ENCODE measurements around the gene SLC12A8.

The SLC12A8 gene

DNA sequence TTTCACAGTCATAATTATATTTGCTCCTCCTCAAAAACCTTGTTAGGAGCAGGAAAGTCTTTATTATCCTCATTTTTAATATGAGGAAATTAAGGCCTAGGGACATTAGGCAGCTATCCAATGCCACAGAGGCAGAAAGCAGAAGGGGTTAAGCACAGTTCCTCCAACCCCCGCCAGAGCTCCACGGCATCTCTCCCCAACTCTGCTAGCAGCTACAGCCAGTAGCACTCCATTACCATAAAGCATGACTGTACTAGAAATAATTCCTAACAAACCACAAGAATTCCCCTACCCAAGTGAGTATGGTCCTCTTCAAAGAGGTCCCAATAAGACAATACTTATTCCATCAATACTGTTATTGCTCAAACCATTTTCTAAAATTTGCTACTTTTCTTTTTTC is 166.6 kb downstream of the SLC12A8 start:
- peaks cover 20% of the 10 kb centered on the region for H3K4me1 ChIP-seq (ENCODE audit: insufficient read depth, low read length)
- H3K9me3 ChIP-seq (ENCODE audit: control insufficient read depth, insufficient read depth, low read length): no peaks in the 10 kb centered on the region
- H3K9ac ChIP-seq (ENCODE audit: low read depth, low read length): no peak overlapping the region
- no peaks in the 10 kb centered on the region for H3K36me3 ChIP-seq (ENCODE audit: insufficient read depth, low read length)

DNA sequence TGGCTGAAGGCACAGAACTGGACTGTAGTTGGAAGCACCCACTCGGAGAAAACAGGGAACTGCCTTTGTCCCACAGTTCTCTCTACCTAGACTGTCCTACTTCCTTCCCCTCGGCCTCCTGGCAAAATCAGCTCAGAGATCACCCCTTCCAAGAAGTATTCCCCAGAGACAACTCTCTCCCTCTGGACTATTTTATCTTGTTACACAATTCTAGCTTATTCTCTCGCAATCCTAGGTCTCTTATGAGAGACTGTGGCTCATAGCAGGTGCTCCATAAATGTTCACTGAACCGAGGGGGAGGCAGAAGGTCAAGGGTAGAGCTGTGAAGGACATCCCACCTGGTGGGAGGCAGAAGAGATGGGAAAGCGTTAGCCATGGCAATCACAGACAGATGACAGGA is 167.4 kb downstream of the SLC12A8 start:
- Histone ChIP-seq H3K4me1 (ENCODE audit: insufficient read depth, low read length) (peaks cover 16% of the 10 kb centered on the region), H3K9me3 (ENCODE audit: control insufficient read depth, insufficient read depth, low read length) (no peaks in the 10 kb centered on the region)

DNA sequence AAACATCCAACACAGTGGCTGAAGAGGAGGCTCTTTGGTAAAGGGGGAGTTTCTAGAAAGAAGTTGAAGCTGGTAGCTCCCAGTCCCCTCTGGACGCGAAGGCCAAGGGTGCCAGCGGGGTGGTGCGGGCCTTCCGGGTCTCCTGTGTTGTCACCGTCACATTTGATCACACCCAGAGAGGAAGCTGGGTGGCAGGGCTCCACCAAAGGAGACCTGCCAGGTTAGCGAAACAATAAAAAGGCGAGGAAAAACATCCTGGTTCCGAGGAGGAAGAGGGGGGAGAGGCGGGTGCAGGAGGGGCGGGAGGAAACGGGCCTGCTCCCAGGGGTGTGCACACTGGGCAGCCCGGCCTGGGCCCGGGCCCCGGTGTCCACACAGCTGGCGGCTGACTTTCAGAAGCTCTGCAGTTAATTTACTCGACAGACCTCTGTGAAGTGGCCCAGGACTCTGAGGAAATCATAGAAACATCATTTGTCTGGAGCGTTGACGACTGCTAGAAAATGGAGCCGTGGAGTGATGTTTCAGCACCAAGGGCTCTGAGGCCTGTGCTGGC is 168.9 kb downstream of the SLC12A8 start:
- Histone ChIP-seq H3K4me1 (ENCODE audit: insufficient read depth, low read length) (peaks cover 31% of the 10 kb centered on the region), H3K9ac (ENCODE audit: low read depth, low read length) (no peak overlapping the region), H3K9me3 (ENCODE audit: control insufficient read depth, insufficient read depth, low read length) (no peaks in the 10 kb centered on the region), H3K36me3 (ENCODE audit: insufficient read depth, low read length) (no peaks in the 10 kb centered on the region)

More for the DNA sequence above, 167.4 kb downstream of the SLC12A8 start:
- no peaks in the 10 kb centered on the region for H3K36me3 ChIP-seq (ENCODE audit: insufficient read depth, low read length)
- H3K9ac ChIP-seq (ENCODE audit: low read depth, low read length): no peak overlapping the region

DNA sequence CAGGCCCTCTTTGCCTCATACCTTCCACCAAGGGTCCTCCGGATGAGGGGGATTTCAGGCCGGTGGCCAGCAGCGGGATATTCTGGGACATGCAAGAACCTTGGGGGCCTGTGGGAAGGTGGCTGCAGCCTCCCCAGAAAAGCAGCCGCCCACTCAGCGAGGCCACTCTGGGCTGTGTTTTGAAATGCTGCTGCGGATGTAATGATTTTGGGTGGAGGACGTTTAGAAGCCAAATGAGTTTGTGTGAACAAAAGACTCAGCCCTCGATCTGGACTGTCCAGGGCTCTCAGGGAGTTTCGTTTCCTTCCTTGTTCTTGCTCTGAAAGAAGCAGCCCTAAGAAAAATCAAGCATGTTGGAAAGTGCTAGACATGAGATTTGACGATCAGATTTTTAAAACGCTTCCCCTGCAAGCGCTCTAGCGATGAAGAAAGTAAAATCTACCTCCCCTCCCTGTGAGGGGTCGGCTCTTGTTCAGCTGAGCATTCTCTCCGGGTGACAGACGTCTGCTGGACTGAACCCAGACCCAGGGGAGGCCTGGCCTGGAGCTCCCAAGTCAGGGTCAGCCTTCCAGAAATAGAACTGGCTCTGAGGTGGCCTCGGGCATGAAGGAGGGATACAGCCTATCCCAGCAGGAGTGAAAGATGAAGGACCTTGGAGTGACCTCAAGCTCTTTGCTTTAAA is 169.7 kb downstream of the SLC12A8 start:
- H3K4me1 ChIP-seq (ENCODE audit: insufficient read depth, low read length): peaks cover 31% of the 10 kb centered on the region
- no peaks in the 10 kb centered on the region for H3K36me3 ChIP-seq (ENCODE audit: insufficient read depth, low read length)
- H3K9ac ChIP-seq (ENCODE audit: low read depth, low read length): no peak overlapping the region
- H3K9me3 ChIP-seq (ENCODE audit: control insufficient read depth, insufficient read depth, low read length): no peaks in the 10 kb centered on the region

DNA sequence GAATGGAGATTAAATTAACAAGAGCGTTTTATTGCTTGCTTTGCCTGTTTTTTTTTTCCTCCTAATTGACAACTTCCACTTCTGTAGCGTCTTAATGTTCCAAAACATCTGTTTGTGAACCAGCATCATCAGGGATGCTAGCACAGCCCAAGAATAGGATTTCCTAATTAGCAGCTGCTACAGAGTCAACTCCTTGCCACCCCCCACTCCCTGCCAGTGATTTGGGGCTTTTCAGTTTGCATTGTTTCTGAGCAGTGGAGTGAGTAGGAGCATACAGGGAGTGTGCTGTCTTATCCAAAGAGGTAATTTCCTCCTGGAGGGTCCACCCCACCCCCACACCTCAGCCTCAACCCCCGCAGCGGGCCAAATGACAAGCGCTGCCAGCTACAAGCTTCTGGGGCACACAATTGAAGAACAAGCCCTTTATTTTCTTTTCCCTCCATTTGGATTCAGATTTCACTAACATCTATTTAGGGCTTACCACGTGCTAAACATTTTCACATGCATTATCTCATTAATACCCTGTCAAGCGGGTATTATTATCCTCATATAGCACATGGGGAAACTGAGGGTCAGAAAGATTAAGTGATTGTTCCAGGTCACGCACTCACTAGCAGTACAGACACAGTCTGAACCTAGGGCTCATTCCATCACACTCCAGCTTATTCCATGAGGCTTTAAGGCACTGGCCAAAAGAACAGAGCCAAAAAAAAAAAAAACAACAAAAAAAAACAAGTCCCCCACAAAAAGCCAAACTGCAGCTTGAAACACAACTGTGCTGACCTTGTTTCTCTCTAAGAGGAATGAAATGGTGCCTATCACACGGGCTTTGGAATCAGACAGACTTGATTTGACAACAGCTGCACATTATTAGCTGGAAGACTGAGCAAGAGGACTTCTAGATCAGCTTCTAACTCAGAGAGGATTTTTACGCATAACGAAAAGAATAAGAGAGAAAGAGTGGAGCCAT is 173.1 kb downstream of the SLC12A8 start:
- Histone ChIP-seq H3K9me3 (ENCODE audit: control insufficient read depth, insufficient read depth, low read length) (no peaks in the 10 kb centered on the region), H3K4me1 (ENCODE audit: insufficient read depth, low read length) (peaks cover 26% of the 10 kb centered on the region), H3K36me3 (ENCODE audit: insufficient read depth, low read length) (no peaks in the 10 kb centered on the region), H3K9ac (ENCODE audit: low read depth, low read length) (no peak overlapping the region)

DNA sequence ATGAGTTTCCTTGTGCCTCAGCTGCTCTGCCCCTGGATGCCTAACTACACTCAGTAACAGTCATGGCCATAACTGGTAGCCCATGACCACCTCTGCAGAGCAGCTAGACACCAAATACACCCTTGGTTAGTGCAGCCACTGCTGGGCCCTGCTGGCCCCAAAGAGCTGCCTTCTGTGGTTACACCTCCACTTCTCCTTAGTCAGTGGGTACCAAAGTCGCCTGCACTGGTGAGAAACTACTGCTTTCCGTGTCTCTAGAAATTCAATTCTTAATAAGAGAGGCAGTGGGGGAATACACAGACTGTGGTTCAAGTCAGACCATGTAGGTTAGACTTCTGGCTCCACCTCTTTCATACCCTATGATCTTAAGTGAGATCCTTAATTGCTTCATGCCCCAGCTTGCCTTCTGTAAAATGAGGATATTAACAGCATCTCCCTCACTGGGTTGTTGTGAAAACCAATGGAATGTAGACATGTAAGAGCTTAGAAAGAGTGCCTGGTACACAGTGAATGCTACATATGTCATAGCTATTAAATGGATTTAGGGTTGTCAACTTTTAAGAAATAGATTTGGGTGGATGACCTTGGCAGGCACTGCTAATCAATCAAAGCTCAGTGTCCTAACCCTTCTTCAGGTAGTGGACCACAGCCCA is 174.9 kb downstream of the SLC12A8 start:
- no peak overlapping the region for H3K9ac ChIP-seq (ENCODE audit: low read depth, low read length)
- H3K9me3 ChIP-seq (ENCODE audit: control insufficient read depth, insufficient read depth, low read length): no peaks in the 10 kb centered on the region
- H3K36me3 ChIP-seq (ENCODE audit: insufficient read depth, low read length): no peaks in the 10 kb centered on the region
- H3K4me1 ChIP-seq (ENCODE audit: insufficient read depth, low read length): peaks cover 18% of the 10 kb centered on the region

DNA sequence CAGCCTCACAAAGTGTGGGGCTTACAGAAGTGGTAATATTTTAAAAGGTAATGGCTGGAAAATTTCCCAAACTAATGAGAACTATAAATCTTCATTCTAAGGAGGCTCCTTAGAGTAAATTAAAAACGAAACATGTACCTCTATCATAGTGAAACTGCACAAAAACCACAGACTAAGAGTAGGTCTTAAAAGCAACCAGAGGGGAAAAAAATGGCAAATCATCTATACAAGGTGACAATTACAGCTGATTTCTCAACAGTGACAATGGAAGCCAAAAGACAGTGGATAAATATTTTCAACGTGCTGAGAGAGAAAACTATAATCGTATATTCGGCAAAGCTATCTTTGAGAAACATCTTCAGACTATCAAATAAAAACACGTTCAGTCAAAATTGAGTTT is 177.3 kb downstream of the SLC12A8 start:
- no peaks in the 10 kb centered on the region for H3K36me3 ChIP-seq (ENCODE audit: insufficient read depth, low read length)
- peaks cover 18% of the 10 kb centered on the region for H3K4me1 ChIP-seq (ENCODE audit: insufficient read depth, low read length)
- no peak overlapping the region for H3K9ac ChIP-seq (ENCODE audit: low read depth, low read length)
- H3K9me3 ChIP-seq (ENCODE audit: control insufficient read depth, insufficient read depth, low read length): no peaks in the 10 kb centered on the region

DNA sequence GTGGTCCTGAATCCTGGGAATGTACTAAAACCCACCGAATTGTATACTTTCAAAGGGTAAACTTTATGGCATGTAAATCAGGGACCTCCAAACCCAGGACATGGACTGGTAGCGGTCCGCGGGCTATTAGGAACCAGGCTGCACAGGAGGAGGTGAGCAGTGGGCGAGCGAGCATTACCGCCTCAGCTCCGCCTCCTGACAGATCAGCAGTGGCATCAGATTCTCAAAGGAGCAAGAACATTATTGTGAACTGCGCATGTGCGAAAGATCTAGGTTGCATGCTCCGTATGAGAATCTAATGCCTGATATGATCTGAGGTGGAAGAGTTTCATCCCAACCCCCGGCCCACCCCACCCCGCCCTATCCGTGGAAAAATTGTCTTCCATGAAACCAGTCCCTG is 178.9 kb downstream of the SLC12A8 start:
- 0 out of 2 replicates have a peak, but pooled peaks cover 3% of the 10 kb centered on the region for H3K4me1 ChIP-seq (ENCODE audit: insufficient read depth, low read length)
- no peak overlapping the region for H3K9ac ChIP-seq (ENCODE audit: low read depth, low read length)
- no peaks in the 10 kb centered on the region for H3K9me3 ChIP-seq (ENCODE audit: control insufficient read depth, insufficient read depth, low read length)
- H3K36me3 ChIP-seq (ENCODE audit: insufficient read depth, low read length): no peaks in the 10 kb centered on the region

DNA sequence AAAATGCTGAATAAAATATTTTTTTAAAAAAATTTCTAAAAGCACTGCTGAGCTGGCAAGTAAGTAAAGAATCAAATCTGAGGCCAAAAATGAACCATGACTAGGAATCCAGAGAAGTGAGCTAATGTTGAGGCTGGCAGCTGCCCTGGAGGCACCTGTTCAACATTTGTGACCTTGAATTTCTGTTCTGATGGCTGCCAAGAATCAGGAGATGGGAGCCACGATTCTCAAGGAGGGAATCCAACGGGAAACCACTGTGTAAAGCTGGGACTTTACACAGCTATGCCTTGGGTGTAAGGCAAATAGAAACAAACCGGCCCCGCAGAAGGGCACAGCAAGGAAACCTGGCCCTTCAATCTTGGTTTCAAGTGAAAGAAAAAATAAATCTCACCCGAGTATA is 179.4 kb downstream of the SLC12A8 start:
- Histone ChIP-seq H3K4me1 (ENCODE audit: insufficient read depth, low read length) (0 out of 2 replicates have a peak, but pooled peaks cover 3% of the 10 kb centered on the region), H3K9me3 (ENCODE audit: control insufficient read depth, insufficient read depth, low read length) (no peaks in the 10 kb centered on the region), H3K9ac (ENCODE audit: low read depth, low read length) (no peak overlapping the region), H3K36me3 (ENCODE audit: insufficient read depth, low read length) (no peaks in the 10 kb centered on the region)

DNA sequence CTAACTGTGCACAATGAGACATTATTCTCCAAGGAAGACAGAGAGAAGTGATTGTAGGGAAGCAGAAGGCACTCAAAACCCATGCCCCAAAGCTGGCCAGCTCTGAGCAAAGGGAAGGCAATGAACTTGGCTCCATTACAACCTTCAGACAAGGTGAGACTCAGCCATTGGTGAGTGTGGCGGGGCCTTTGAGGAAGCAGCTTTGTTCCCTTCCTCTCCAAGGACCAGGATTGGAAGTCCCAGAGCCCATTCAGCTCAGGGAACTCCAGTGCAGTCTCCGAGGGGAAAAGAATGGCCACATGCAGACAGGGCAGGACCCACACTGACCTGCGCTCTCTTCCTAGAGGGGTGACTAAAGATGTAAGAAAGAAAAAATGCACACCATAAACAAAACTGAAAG is 179.9 kb downstream of the SLC12A8 start:
- H3K36me3 ChIP-seq (ENCODE audit: insufficient read depth, low read length): no peaks in the 10 kb centered on the region
- no peak overlapping the region for H3K9ac ChIP-seq (ENCODE audit: low read depth, low read length)
- 0 out of 2 replicates have a peak, but pooled peaks cover 3% of the 10 kb centered on the region for H3K4me1 ChIP-seq (ENCODE audit: insufficient read depth, low read length)
- no peaks in the 10 kb centered on the region for H3K9me3 ChIP-seq (ENCODE audit: control insufficient read depth, insufficient read depth, low read length)

Data from ES-I3 (cell line).